GM18870 (cell line): ENCODE measurements around the gene TESK2.
"Not testable (repeated sequence)": the region's sequence is repeated elsewhere in the genome, so short reads cannot be mapped to it uniquely, and the experiment has no call there.

Experiments used
- ATAC-seq: cut with Tn5 transposase; IDR thresholded peaks from one replicate; pipeline ENCODE4 v1.9.1; 2021; ENCODE audit warnings: moderate library complexity; ENCODE audit not compliant: unreplicated experiment

Gene TESK2

GRCh38 chr1:45510972-45511527 lies 20.1 kb upstream of the TESK2 start:
- no peak for ATAC-seq

GRCh38 chr1:45510036-45510971 lies 19.3 kb upstream of the TESK2 start:
- ATAC-seq: no peak

GRCh38 chr1:45508295-45509151 lies 17.6 kb upstream of the TESK2 start:
- ATAC-seq: no peak

- ATAC-seq: no peak
Observed at GRCh38 chr1:45507893-45508292, 16.9 kb upstream of the TESK2 start.

- no peak for ATAC-seq
Observed at GRCh38 chr1:45507195-45507594, 16.2 kb upstream of the TESK2 start.

GRCh38 chr1:45503462-45504360 lies 12.7 kb upstream of the TESK2 start:
- ATAC-seq: no peak

- ATAC-seq: no peak
Observed at GRCh38 chr1:45501505-45501859, 10.5 kb upstream of the TESK2 start.

- ATAC-seq: peak; percentile 3
Observed at GRCh38 chr1:45499415-45499769, 8.4 kb upstream of the TESK2 start.

GRCh38 chr1:45498279-45498678 lies 7.3 kb upstream of the TESK2 start:
- no peak for ATAC-seq

GRCh38 chr1:45493116-45493697 lies 2.2 kb upstream of the TESK2 start:
- no peak for ATAC-seq

GRCh38 chr1:45492691-45493090 lies 1.7 kb upstream of the TESK2 start:
- no peak for ATAC-seq

GRCh38 chr1:45491487-45492260 lies 711 bp upstream of the TESK2 start:
- ATAC-seq: no peak

- no peak for ATAC-seq
Observed at GRCh38 chr1:45490121-45490625, 790 bp downstream of the TESK2 start.

GRCh38 chr1:45489379-45489778 lies 1.6 kb downstream of the TESK2 start:
- not testable (repeated sequence) for ATAC-seq

GRCh38 chr1:45488666-45489377 lies 2.1 kb downstream of the TESK2 start:
- no peak for ATAC-seq

- no peak for ATAC-seq
Observed at GRCh38 chr1:45485949-45486348, 5.0 kb downstream of the TESK2 start.

GRCh38 chr1:45479039-45479748 lies 11.8 kb downstream of the TESK2 start:
- ATAC-seq: no peak
